Measurements from ENCODE around the gene P2RX6.

P2RX6 gene

DNA sequence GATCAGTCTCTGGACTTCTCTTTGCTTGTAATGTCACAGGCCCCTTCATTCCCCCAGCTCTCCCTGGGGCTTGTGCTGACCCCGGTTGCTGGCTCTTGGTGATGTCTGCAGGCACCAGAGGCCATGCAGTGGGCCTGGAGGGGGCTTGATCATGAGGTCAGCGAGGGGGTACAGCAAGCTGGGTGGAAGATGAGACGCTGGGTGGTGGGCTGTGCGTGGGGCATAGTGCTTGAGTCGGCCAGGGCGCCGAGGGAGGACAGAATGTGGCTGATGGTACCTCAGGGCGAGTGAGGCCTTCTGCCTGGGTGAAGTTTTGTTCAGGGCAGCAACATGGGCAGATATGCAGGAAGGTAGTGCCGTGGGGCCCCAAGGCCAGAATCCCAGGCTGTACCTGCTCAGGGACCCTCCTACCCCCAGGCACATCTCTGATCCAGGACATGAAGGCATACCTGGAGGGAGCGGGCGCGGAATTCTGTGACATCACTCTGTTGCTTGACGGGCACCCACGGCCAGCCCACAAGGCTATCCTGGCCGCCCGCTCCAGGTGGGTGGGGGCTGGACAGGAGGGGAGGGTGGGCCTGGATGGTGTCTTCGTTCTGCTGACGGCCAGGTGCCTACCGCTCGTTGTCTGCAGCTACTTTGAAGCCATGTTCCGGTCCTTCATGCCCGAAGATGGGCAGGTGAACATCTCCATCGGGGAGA, 19.5 kb upstream of the P2RX6 start:
- no peak overlapping the region for H3K27ac ChIP-seq (ENCODE audit: insufficient read depth, low read length, poor library complexity, severe bottlenecking)
- peaks cover 45% of the 10 kb centered on the region for H3K36me3 ChIP-seq (ENCODE audit: control insufficient read depth, insufficient read depth, low read length)
- peaks cover 11% of the 10 kb centered on the region for H3K4me1 ChIP-seq (ENCODE audit: control insufficient read depth, insufficient read depth, low read length, poor library complexity, severe bottlenecking)
- DNase-seq: no peak
- no peaks in the 10 kb centered on the region for H3K27me3 ChIP-seq (replicated peaks; ENCODE audit: control insufficient read depth, insufficient read depth, low read length, poor library complexity, severe bottlenecking)
- no peak overlapping the region for H3K4me3 ChIP-seq (ENCODE audit: insufficient read depth, low read depth, low read length, poor library complexity, severe bottlenecking)
- no peaks in the 10 kb centered on the region for H3K9me3 ChIP-seq (ENCODE audit: control insufficient read depth, low read length)

DNA sequence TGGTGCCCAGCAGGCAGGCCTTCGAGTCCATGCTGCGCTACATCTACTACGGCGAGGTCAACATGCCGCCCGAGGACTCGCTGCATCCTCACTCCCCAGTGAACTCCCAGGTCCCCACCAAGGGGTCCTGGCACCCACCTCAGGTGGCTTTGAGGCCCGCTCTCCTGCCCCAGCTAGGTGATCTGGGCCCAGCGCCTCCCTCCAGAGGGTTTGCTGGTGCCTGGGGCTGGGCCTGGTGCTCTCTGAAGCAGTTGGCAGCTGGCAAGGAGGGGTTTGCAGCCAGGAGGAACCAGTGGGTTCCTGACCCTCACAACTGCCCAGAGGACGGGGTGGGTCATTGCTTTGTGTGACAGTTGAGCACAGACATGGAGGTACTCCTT, 18.9 kb upstream of the P2RX6 start:
- Histone ChIP-seq H3K36me3 (ENCODE audit: control insufficient read depth, insufficient read depth, low read length) (peaks cover 45% of the 10 kb centered on the region), H3K4me3 (ENCODE audit: insufficient read depth, low read depth, low read length, poor library complexity, severe bottlenecking) (no peak overlapping the region), H3K9me3 (ENCODE audit: control insufficient read depth, low read length) (no peaks in the 10 kb centered on the region), H3K4me1 (ENCODE audit: control insufficient read depth, insufficient read depth, low read length, poor library complexity, severe bottlenecking) (peaks cover 17% of the 10 kb centered on the region), H3K27ac (ENCODE audit: insufficient read depth, low read length, poor library complexity, severe bottlenecking) (no peak overlapping the region), H3K27me3 (replicated peaks; ENCODE audit: control insufficient read depth, insufficient read depth, low read length, poor library complexity, severe bottlenecking) (no peaks in the 10 kb centered on the region)
- no peak for DNase-seq

DNA sequence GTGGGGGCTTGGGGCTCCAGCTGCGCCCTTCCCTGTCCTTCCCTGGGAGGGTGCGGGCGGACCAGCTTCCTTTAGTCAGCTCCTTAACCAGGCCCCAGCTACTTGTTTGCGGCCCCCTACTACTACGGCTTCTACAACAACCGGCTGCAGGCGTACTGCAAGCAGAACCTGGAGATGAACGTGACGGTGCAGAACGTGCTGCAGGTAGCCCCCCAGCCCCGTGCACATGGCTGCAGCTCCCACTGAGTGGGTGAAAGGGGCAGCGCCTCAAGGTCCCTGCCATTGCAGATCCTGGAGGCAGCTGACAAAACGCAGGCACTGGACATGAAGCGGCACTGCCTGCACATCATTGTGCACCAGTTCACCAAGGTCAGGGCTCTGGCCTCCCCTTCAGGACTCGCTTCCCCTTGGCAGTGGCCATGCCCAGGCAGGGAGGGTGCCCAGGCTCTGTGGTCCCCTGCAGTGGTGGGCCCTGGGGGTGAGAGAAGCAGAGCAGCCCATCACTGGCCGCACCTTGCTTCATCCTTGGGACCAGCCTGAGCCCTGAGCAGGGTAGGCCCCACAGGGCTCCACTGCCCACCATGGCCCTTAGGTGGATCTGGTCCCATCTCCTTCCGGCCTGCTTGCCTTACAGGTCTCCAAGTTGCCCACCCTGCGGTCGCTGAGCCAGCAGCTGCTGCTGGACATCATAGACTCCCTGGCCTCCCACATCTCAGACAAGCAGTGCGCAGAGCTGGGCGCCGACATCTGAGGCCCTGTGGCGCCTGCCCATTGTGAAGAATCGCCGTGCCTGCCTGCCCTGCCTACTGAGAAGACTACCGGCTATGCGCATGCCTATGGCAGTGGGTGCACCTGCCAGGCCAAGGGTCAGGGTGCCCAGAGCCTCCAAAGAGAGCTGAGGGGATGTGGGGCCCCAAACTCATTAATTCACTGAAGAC, 18.1 kb upstream of the P2RX6 start:
- peaks cover 41% of the 10 kb centered on the region for H3K36me3 ChIP-seq (ENCODE audit: control insufficient read depth, insufficient read depth, low read length)
- DNase-seq: no peak

DNA sequence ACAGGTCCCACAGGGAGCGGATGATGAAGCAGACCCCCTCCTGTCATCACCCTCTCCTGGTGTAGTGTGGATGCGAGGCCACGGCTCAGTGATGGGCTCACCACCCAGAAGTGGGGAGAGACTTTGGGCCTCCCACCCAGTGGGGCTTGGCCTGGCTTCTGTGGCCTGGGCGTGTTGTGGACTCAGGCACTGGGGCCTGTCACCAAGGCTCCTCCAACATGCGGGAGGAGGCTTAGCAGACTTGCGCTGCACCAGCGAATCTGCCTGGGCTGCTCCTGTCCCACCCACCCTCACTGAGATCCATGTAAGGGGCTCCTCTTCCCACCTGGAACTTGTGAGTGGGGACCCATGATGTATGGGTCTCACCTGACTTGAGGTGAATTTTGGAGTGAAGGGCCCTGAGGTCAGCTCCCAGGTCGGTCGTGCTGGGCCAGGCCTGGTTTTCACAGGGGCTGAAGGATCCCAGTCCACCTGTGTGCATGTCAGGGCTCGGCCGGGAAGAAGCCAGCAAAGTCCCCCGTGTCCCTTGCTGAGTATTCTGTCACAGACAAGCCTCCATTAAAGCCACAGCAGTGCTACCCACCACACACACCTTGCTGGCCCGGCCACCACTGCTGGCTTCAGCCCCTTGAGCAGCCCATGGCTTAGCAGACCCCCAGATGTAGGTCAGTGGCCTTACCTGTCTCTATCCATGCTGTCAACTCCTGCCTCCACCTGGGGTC, 17.3 kb upstream of the P2RX6 start:
- H3K27ac ChIP-seq (ENCODE audit: insufficient read depth, low read length, poor library complexity, severe bottlenecking): no peak overlapping the region
- no peak for DNase-seq

More for the DNA sequence above, 18.1 kb upstream of the P2RX6 start:
- Histone ChIP-seq H3K4me1 (ENCODE audit: control insufficient read depth, insufficient read depth, low read length, poor library complexity, severe bottlenecking) (peaks cover 18% of the 10 kb centered on the region), H3K4me3 (ENCODE audit: insufficient read depth, low read depth, low read length, poor library complexity, severe bottlenecking) (no peak overlapping the region), H3K27ac (ENCODE audit: insufficient read depth, low read length, poor library complexity, severe bottlenecking) (no peak overlapping the region), H3K9me3 (ENCODE audit: control insufficient read depth, low read length) (no peaks in the 10 kb centered on the region), H3K27me3 (replicated peaks; ENCODE audit: control insufficient read depth, insufficient read depth, low read length, poor library complexity, severe bottlenecking) (no peaks in the 10 kb centered on the region)

DNA sequence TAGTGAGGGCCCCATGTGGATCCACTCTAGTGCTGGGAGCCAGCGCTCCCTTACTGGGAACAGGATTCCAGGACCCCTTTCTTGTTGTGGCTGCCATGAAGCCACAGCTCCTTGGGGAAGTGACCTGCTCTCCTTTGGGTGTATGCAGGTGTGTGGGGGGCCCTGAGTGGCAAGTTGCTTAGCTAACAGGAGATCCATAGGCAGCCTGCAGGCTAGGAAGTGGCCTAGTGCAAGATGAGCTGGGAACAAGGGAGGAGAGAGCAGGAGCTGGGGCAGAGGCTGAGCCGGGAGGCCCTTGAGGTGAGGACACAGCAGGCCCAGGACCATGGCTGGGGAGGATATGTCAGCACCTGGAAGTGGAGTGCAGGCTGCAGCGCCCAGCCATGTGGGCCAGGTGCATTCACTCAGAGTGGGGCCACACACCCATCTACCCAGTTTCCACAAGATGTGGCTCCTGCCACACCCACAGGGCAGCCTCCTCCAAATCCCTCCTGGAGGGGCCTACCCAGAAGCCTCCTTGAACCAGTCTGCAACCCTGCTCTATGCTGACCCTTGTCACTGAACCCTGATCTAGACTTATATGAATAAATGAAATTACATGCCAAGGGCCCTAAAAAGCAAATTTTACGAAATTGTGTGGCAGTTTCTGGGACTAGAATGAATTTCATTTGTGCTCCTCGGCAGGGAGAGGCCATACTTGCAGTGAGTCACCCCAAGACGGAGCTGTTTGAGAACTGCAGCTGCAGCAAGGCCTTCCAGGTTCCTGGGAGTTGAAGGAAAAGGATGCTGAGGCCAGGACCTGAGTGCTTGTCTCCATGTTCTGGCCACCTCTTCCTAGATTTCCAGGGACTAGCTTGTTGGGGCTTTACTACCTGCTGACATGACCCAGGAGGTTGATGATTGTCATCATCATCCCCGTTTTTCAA, 16.3 kb upstream of the P2RX6 start:
- H3K4me1 ChIP-seq (ENCODE audit: control insufficient read depth, insufficient read depth, low read length, poor library complexity, severe bottlenecking): peaks cover 18% of the 10 kb centered on the region
- no peak for DNase-seq
- H3K9me3 ChIP-seq (ENCODE audit: control insufficient read depth, low read length): no peaks in the 10 kb centered on the region
- no peak overlapping the region for H3K27ac ChIP-seq (ENCODE audit: insufficient read depth, low read length, poor library complexity, severe bottlenecking)
- no peak overlapping the region for H3K4me3 ChIP-seq (ENCODE audit: insufficient read depth, low read depth, low read length, poor library complexity, severe bottlenecking)
- H3K36me3 ChIP-seq (ENCODE audit: control insufficient read depth, insufficient read depth, low read length): peaks cover 28% of the 10 kb centered on the region
- no peaks in the 10 kb centered on the region for H3K27me3 ChIP-seq (replicated peaks; ENCODE audit: control insufficient read depth, insufficient read depth, low read length, poor library complexity, severe bottlenecking)

More for the DNA sequence above, 17.3 kb upstream of the P2RX6 start:
- Histone ChIP-seq H3K36me3 (ENCODE audit: control insufficient read depth, insufficient read depth, low read length) (peaks cover 33% of the 10 kb centered on the region), H3K9me3 (ENCODE audit: control insufficient read depth, low read length) (no peaks in the 10 kb centered on the region), H3K4me3 (ENCODE audit: insufficient read depth, low read depth, low read length, poor library complexity, severe bottlenecking) (no peak overlapping the region), H3K27me3 (replicated peaks; ENCODE audit: control insufficient read depth, insufficient read depth, low read length, poor library complexity, severe bottlenecking) (no peaks in the 10 kb centered on the region), H3K4me1 (ENCODE audit: control insufficient read depth, insufficient read depth, low read length, poor library complexity, severe bottlenecking) (peaks cover 18% of the 10 kb centered on the region)

DNA sequence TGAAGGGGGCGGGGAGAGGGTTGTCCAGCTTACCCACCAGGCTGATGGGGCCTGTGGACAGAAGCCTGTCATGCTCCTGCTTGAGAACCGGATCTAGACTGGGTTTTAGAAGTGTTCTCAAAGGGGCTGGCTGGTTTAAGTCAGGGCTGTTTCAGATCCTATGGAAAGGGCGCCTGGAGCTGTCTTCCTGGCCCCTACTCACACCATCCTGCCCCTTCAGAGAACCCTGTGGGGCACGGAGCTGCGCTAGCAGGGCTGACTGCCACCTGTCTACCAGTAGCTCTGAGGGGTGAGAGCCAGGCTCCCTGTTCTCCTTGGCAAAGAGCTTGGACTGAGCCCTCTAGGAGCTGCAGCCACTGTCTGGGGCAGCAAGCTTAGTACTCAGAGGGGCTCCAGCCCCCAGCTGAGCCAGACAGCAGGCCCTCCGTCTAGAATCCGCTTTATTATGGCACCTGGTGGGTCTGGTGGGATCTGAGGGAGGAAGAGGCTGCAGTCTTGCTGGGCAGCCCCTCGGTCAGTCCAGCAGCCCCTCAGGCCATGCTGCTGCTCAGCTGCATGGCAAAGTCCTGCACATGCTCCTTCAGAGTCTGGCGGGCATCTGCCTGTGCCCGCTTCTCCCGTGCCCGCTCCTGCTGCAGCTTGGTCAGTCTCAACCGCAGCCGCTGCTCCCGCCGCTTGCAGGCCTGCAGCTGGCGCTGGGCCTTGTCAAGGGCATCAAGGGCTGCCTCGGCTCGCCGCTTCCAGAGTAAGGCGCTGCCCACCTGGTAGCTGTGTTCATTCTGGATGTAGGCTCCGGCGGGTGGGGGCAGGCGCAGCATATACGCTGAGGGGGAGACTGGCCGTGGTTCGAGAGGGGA, 15.4 kb upstream of the P2RX6 start:
- H3K4me1 ChIP-seq (ENCODE audit: control insufficient read depth, insufficient read depth, low read length, poor library complexity, severe bottlenecking): peaks cover 18% of the 10 kb centered on the region
- no peaks in the 10 kb centered on the region for H3K27me3 ChIP-seq (replicated peaks; ENCODE audit: control insufficient read depth, insufficient read depth, low read length, poor library complexity, severe bottlenecking)
- no peak overlapping the region for H3K27ac ChIP-seq (ENCODE audit: insufficient read depth, low read length, poor library complexity, severe bottlenecking)
- H3K36me3 ChIP-seq (ENCODE audit: control insufficient read depth, insufficient read depth, low read length): peaks cover 28% of the 10 kb centered on the region
- no peak for DNase-seq
- no peak overlapping the region for H3K4me3 ChIP-seq (ENCODE audit: insufficient read depth, low read depth, low read length, poor library complexity, severe bottlenecking)
- H3K9me3 ChIP-seq (ENCODE audit: control insufficient read depth, low read length): no peaks in the 10 kb centered on the region

DNA sequence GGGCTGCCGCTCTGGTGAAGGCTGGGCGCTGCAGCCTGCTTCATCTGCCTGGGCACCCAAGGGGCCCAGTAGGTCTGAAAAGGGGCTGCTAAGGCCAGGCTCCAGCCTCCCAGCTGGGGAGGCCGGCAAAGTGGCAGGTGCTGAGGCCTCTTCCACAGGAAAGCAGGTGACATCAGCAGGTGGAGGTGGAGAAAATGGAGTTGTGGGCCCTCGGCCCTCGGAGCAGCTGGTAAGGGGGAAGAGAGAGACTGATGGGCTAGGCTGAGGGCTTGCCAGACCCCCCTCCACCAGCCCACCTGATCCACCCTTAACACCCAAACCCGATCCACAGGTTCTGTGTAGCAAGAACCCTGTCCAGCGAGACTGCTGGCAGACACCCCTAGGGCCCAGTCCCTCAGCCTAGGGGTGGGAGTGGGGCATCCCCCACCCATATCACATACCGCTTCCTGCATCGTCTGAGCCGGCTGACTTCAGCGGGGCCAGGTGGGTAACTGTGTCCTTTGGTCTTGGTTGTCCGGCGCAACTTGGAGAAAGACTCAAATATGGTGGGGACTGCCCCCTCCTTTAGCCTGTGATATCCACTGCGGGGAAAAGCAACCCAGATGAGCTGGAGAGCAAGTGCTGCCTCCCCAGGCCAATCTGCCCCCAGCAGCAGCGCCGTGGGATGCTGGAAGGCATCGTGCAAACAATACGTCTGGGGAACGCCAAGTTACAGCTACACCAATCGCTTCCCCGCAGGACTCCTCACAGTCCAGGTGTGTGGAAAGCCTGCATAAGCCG, 14.6 kb upstream of the P2RX6 start:
- Histone ChIP-seq H3K9me3 (ENCODE audit: control insufficient read depth, low read length) (no peaks in the 10 kb centered on the region), H3K27ac (ENCODE audit: insufficient read depth, low read length, poor library complexity, severe bottlenecking) (peak overlapping the region; percentile 98), H3K27me3 (replicated peaks; ENCODE audit: control insufficient read depth, insufficient read depth, low read length, poor library complexity, severe bottlenecking) (no peaks in the 10 kb centered on the region), H3K4me3 (ENCODE audit: insufficient read depth, low read depth, low read length, poor library complexity, severe bottlenecking) (peak overlapping the region; percentile 88), H3K36me3 (ENCODE audit: control insufficient read depth, insufficient read depth, low read length) (peaks cover 28% of the 10 kb centered on the region), H3K4me1 (ENCODE audit: control insufficient read depth, insufficient read depth, low read length, poor library complexity, severe bottlenecking) (peaks cover 18% of the 10 kb centered on the region)
- DNase-seq: no peak

DNA sequence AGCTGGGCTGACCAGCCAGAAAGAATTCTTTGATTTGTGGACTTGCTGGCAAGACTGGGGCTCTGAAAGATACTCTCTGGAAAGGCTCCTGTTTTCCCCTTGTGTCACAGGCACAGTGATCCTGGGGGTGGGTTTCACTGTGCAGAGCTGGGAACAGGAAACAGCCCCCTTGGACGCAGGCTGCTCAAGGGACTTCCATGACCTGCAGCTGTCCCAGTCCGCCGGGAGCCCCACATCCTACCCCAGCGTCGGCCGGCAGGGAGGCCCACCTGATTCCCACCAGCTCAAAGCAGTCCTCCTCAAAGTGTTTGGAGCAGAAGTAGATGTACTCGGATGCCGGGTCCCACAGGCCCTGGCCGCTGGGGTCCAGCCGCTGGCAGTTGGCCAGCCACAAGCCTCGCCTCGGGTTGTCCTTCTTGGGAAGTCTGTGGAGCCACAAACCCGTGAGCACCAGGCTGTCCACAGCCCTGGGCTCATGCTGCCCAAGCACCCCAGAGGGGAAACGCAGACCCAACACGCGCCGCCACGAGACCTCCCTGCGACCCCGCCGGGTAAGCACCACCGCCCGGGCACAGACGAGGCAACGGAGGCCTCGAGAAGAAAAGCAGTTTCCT, 13.9 kb upstream of the P2RX6 start:
- Histone ChIP-seq H3K27ac (ENCODE audit: insufficient read depth, low read length, poor library complexity, severe bottlenecking) (peak overlapping the region; percentile 98), H3K9me3 (ENCODE audit: control insufficient read depth, low read length) (no peaks in the 10 kb centered on the region), H3K4me1 (ENCODE audit: control insufficient read depth, insufficient read depth, low read length, poor library complexity, severe bottlenecking) (peaks cover 18% of the 10 kb centered on the region), H3K4me3 (ENCODE audit: insufficient read depth, low read depth, low read length, poor library complexity, severe bottlenecking) (peak overlapping the region; percentile 88), H3K36me3 (ENCODE audit: control insufficient read depth, insufficient read depth, low read length) (peaks cover 28% of the 10 kb centered on the region), H3K27me3 (replicated peaks; ENCODE audit: control insufficient read depth, insufficient read depth, low read length, poor library complexity, severe bottlenecking) (no peaks in the 10 kb centered on the region)
- DNase-seq: no peak
